ENCODE data around the gene VEPH1. TPM values are rescaled to one million over a fixed set of nuclear protein-coding genes. Genes with fewer than 3 reads are reported as not detected.

VEPH1 gene
- total RNA-seq, 1 experiment from 2014 or later = 2.4 TPM

- no peak for DNase-seq (ENCODE audit: unreplicated experiment)
- no peak overlapping the region for H3K27ac Mint-ChIP-seq (ENCODE audit: low read depth, unreplicated experiment)
- H3K27me3 Mint-ChIP-seq (ENCODE audit: insufficient read depth, unreplicated experiment) = no peaks in the 10 kb centered on the region
- peaks cover 17% of the 10 kb centered on the region for H3K4me1 Mint-ChIP-seq (ENCODE audit: insufficient read depth, unreplicated experiment)
- H3K36me3 Mint-ChIP-seq (ENCODE audit: insufficient read depth, unreplicated experiment) = no peaks in the 10 kb centered on the region
- H3K4me3 Mint-ChIP-seq (ENCODE audit: unreplicated experiment) = no peak overlapping the region
- POLR2A ChIA-PET = no interaction called here
- no TSS peak for BruUV-seq (replicated peaks)
- no peak for TF ChIP-seq CTCF (IDR thresholded peaks at IDR 0.05; ENCODE audit: unreplicated experiment)
- CTCF ChIA-PET = no interaction called here
- no peaks in the 10 kb centered on the region for H3K9me3 Mint-ChIP-seq (ENCODE audit: unreplicated experiment)
- intact Hi-C loops (cut with micrococcal nuclease) = no loop called here
Measured at GRCh38 chr3:157471064-157471463, 32.2 kb downstream of the VEPH1 start.

DNA sequence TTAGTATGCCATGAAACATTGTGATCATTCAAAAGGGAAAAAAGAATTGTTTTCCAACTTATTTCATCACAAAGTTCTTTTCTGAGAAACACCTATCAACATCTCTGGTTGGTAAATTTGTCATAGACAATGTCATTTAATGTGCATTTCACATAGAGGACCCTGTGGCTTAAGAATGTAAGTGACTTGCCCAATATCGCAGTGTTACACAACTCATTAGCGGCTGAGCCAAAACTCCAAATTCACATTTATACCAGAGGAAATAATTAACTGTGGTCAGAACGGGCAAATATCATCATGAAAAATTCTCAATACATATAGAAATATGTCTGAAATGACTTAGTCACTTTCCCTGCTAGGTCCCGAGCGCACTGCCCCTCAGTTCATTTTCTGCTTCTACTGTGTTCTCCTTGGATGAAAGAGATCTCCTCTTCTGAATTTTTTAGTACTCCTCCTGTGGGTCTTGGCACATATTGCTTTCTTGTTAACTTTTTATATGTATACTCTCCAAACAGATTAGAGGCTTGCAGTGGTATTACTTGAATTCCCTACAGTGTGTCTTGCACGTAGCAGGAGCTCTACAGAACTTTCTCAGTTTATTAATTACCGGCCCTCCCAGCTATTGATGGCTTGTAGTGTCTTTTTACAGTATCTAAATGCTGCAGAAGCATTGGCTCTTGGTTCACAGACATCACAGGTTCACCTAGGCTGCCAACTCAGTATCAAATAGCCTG, 33.5 kb downstream of the VEPH1 start:
- CTCF ChIA-PET = no interaction called here
- H3K27ac Mint-ChIP-seq (ENCODE audit: low read depth, unreplicated experiment) = no peak overlapping the region
- intact Hi-C loops (cut with micrococcal nuclease) = no loop called here
- BruUV-seq (replicated peaks) = no TSS peak
- H3K36me3 Mint-ChIP-seq (ENCODE audit: insufficient read depth, unreplicated experiment) = no peaks in the 10 kb centered on the region
- H3K27me3 Mint-ChIP-seq (ENCODE audit: insufficient read depth, unreplicated experiment) = no peaks in the 10 kb centered on the region
- no peaks in the 10 kb centered on the region for H3K9me3 Mint-ChIP-seq (ENCODE audit: unreplicated experiment)
- peak; percentile 15 for DNase-seq (ENCODE audit: unreplicated experiment)
- POLR2A ChIA-PET = no interaction called here
- H3K4me3 Mint-ChIP-seq (ENCODE audit: unreplicated experiment) = no peak overlapping the region
- H3K4me1 Mint-ChIP-seq (ENCODE audit: insufficient read depth, unreplicated experiment) = peaks cover 17% of the 10 kb centered on the region
- TF ChIP-seq CTCF (IDR thresholded peaks at IDR 0.05; ENCODE audit: unreplicated experiment) = no peak

GRCh38 chr3:157467200-157467599, 36.0 kb downstream of the VEPH1 start:
- H3K36me3 Mint-ChIP-seq (ENCODE audit: insufficient read depth, unreplicated experiment) = no peaks in the 10 kb centered on the region
- CTCF ChIA-PET = interaction anchor here (0.6 to 2.3 kb wide), 3 partner anchors 25 to 268 kb away, joined by 3 to 8 read pairs (median 4); no protein-coding TSS in a partner anchor
- peak; percentile 13 for DNase-seq (ENCODE audit: unreplicated experiment)
- no peak overlapping the region for H3K4me3 Mint-ChIP-seq (ENCODE audit: unreplicated experiment)
- POLR2A ChIA-PET = no interaction called here
- H3K27ac Mint-ChIP-seq (ENCODE audit: low read depth, unreplicated experiment) = no peak overlapping the region
- H3K9me3 Mint-ChIP-seq (ENCODE audit: unreplicated experiment) = no peaks in the 10 kb centered on the region
- H3K4me1 Mint-ChIP-seq (ENCODE audit: insufficient read depth, unreplicated experiment) = peaks cover 17% of the 10 kb centered on the region
- BruUV-seq (replicated peaks) = no TSS peak
- no peaks in the 10 kb centered on the region for H3K27me3 Mint-ChIP-seq (ENCODE audit: insufficient read depth, unreplicated experiment)
- TF ChIP-seq CTCF (IDR thresholded peaks at IDR 0.05; ENCODE audit: unreplicated experiment) = no peak
- intact Hi-C loops (cut with micrococcal nuclease) = no loop called here

DNA sequence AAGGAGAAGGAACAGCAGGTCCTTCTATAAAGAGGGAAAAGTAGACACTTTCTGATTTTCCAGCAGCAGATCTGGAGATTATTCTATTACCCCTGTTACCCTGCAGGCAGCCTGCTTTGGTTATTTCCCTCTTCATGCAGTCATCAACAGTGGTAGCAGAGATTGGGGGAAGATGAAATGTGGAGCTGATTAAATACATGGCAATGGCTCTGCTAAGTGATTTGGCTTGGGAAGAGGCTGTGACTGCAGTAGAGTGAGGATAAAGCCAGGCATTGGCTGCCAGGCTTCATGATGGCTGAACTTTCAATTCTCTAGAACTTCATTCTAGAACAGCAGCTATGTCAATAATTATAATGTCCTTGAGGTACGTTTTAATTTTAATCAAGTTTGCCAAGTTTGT, 37.5 kb downstream of the VEPH1 start:
- intact Hi-C loops (cut with micrococcal nuclease) = no loop called here
- peaks cover 18% of the 10 kb centered on the region for H3K4me1 Mint-ChIP-seq (ENCODE audit: insufficient read depth, unreplicated experiment)
- H3K4me3 Mint-ChIP-seq (ENCODE audit: unreplicated experiment) = no peak overlapping the region
- CTCF ChIA-PET = interaction anchor here (0.6 to 2.3 kb wide), 3 partner anchors 21 to 1371 kb away, joined by 3 to 8 read pairs (median 8); no protein-coding TSS in a partner anchor
- H3K36me3 Mint-ChIP-seq (ENCODE audit: insufficient read depth, unreplicated experiment) = no peaks in the 10 kb centered on the region
- no peak for DNase-seq (ENCODE audit: unreplicated experiment)
- POLR2A ChIA-PET = interaction anchor here (0.8 kb wide), 1 partner anchor 289 kb away, joined by 4 read pairs; no protein-coding TSS in a partner anchor
- TF ChIP-seq CTCF (IDR thresholded peaks at IDR 0.05; ENCODE audit: unreplicated experiment) = no peak
- H3K27me3 Mint-ChIP-seq (ENCODE audit: insufficient read depth, unreplicated experiment) = no peaks in the 10 kb centered on the region
- no peak overlapping the region for H3K27ac Mint-ChIP-seq (ENCODE audit: low read depth, unreplicated experiment)
- H3K9me3 Mint-ChIP-seq (ENCODE audit: unreplicated experiment) = no peaks in the 10 kb centered on the region
- no TSS peak for BruUV-seq (replicated peaks)
